Right renal cortex interstitium (tissue), 3 donors: ENCODE data around the gene ERAS. TPM values are rescaled to one million over a fixed set of nuclear protein-coding genes. Genes with fewer than 3 reads are reported as not detected.
"Not testable (repeated sequence)": the region's sequence is repeated elsewhere in the genome, so short reads cannot be mapped to it uniquely, and the experiment has no call there.

Experiments
- DNase-seq, 3 donors: peaks; one replicate each; pipeline ENCODE4 v3.0.0-alpha.2; 2013; ENCODE audit warnings: low read depth in 3 of 3, low spot score in 2 of 3
- polyA plus RNA-seq, 3 donors: library from polyadenylated mRNA; unstranded; fragments of 120-200 nt; gene quantifications; one replicate each; pipeline ENCODE4 v1.2.1, GENCODE V29; 2013; ENCODE audit not compliant: insufficient read length in 3 of 3

ERAS gene
- polyA plus RNA-seq, 3 donors, result 0.12 TPM; not detected in 2

DNA sequence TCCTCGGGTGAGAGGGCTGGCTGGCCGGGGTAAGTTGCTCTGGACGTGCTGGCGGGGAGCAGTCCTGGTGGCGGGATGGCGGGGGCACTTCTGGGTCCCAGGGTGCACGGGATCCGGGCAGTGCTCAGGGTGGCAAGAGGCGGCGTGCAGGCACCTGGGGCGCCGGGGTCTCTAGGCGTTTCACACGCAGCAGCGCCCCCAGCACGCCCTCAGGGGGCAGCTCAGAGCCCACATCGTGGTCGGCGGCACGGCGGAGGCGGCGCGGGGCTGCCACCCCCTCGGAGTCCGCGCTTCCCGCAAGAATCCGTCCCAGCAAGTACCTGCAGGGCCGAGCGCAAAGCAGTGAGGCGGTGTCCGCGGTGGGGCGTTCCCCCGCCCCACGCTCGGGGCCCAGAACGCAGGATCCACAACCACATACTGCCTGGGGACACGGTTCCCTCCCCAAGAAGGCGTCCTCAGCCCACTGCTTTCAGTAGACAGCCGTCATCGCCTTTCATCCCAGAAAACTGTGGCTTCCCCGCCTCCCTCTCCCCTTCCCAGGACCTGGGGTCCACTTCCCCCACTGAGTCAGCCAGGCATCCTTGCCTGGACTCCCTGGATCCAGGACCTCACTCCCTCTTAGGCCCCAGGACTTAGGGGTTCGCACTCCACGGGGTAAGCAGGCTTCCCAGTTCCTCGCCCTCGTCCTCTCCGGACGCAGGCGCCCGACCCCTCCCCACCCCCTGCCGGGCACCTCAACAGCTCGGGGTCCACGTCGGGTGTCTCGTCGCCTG lies 5.0 kb downstream of the ERAS start:
- DNase-seq, result no peak

DNA sequence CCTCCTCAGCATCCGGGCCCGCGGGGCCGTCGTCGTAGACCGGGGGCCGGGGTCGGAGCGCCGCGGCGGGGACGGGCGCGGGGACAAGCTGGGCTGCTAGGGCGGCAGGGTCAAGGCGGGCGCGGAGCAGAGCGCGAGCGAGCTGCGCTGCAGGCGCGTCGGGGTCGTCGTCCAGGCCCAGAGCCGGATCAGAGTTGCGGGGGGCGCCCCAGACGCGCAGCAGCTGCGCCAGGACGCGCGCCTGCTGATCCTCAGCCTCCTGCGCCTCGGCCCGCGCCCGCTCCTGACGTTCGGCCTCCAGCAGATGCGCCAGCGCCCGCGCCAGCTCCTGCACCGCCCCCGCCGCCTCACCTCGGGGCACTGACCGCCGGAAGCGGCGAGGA lies 5.6 kb downstream of the ERAS start:
- DNase-seq, result no peak

DNA sequence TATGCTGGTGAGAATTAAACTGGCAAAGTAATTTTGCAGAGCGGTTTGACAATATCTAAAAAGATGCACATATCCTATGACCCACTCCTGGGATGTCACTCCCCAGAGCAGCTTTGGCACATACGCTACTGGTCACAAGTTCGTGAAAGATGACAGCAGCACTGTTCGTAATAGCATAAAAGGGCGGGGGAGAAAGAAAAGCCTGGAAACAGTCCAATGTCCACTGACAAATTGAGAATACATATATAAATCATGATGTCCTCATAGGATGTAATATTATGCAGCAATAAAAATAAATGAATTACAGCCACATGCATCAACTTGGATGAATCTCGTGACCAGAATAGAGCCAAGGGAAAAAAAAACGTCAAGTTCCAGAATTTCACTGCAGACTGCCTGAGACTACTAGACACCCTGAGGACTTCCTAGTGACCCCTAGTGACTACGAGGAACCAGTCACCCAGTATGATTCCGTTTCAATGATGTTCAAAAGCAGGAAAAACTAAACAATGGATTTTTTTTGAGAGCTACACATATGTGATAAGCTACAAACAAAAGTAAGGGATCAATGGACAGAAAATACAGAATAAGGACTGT lies 7.3 kb downstream of the ERAS start:
- no peak for DNase-seq

DNA sequence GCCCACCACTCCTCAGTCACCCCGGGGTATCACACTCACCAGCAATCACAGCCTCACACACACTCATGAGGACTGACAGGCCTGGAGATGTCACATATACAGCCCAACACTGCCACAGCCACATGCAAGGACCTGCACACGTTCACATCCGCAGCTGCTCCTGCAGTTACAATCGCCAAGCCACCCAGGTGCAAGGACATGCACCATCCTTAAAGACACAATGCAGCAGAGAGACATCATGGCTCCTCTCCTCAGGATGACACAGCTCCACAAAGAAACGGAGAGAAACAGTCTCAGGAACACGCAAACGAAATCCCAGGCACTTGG lies 8.0 kb downstream of the ERAS start:
- DNase-seq, result no peak

DNA sequence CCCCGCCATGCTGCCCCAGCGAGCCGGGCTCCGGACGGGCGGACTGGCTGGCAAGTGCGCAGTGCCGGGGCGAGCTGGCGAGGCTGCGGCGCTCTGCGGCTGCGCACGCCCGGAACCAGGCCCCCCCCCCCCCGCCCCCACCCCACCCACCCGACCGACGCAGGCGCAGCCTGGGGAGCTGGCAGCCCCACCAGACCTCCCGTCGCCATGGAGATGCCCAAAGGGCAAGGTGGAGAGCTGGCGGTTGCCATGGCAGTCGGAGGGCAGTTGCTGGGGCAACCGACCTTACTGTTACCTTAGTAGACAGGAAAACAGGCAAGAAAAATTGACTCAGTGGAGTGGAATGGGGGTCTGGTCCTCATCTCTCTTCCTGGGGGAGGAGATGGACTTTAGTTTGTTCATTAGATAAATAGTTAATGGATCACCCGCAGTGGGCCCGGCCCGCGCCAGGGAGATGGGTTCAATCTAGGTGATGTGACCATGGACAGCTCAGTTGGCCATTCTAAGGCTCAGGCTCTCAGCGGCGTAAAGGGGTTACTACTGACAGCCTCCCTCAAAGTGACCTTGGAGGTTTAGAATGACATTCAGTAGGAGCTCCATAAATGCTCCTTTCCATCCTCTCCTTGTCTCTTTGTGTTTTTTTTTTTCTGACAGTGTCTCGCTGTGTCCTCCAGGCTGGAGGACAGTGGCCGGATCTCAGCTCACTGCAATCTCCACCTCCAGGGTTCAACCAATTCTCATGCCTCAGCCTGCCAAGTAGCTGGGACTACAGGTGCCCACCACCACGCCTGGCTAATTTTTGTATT lies 9.4 kb downstream of the ERAS start, which contains the start of gene PCSK1N:
Gene PCSK1N, minus strand, starts transcription at position 87 of the 806 bp plus-strand sequence. Its CDS starts 78 bp downstream, at position 9.
- peak in 1 of 3 donors; percentile 18 for DNase-seq

DNA sequence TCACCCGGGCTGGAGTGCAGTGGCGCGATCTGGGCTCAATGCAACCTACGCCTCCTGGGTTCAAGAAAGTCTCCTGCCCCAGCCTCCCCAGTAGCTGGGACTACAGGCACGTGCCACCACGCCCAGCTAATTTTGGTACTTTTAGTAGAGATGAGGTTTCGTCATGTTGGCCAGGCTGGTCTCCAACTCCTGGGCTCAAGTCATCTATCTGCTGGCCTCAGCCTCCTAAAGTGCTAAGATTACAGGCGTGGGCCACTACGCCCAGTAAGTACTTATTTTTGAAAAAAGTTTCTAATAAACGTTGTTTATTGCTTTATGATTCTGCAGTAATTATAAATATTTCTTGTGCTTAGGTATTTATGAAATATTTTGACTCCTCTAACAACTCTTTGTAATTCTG lies 13.4 kb downstream of the ERAS start:
- DNase-seq, result no peak

DNA sequence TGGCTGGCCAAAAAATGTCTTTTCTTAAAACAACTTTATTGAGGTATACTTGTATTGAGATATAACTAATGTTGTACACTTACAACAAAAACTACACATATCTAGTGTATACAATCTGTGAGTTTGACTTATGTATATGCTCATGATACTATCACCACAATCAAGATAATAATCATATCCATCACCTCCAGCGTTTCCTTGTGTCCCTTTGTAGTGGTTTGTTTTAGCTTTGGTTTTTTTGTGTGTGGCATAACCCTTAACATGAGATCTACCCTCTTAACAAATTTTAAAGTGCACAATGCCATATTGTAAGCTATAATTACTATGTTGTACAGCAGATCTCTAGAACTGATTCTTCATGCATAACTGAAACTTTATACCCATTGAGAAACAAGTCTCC lies 22.5 kb downstream of the ERAS start:
- DNase-seq, result no peak

DNA sequence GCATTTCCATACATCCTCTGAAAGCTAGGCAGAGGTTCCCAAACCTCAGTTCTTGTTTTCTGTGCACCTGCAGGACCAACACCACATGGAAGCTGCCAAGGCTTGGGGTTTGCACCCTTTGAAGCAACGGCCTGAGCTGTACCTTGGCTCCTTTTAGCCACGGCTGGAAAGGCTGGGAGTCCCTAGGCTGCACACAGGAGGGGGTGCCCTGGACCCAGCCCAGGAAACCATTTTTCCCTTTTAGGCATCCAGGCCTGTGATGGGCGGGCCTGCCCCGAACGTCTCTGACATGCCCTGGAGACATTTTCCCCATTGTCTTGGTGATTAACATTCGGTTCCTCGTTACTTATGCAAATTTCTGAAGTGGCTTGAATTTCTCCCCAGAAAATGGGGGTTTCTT lies 26.5 kb downstream of the ERAS start:
- DNase-seq, result no peak

DNA sequence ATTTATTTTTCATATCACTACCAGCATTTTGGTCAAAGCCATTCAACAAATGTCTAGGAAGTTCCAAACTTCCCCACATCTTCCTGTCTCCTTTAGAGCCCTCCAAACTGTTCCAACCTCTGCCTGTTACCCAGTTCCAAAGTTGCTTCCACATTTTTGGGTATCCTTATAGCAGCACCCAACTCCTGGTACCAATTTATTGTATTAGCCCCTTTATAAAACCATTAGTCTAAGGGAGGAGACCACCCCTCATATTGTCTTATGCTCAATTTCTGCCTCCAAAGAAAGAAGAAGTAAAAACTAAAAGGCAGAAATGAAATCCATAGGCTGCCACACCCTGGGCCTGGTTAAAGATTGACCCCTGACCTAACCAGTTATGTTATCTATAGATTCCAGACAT lies 27.2 kb downstream of the ERAS start:
- not testable (repeated sequence) for DNase-seq

DNA sequence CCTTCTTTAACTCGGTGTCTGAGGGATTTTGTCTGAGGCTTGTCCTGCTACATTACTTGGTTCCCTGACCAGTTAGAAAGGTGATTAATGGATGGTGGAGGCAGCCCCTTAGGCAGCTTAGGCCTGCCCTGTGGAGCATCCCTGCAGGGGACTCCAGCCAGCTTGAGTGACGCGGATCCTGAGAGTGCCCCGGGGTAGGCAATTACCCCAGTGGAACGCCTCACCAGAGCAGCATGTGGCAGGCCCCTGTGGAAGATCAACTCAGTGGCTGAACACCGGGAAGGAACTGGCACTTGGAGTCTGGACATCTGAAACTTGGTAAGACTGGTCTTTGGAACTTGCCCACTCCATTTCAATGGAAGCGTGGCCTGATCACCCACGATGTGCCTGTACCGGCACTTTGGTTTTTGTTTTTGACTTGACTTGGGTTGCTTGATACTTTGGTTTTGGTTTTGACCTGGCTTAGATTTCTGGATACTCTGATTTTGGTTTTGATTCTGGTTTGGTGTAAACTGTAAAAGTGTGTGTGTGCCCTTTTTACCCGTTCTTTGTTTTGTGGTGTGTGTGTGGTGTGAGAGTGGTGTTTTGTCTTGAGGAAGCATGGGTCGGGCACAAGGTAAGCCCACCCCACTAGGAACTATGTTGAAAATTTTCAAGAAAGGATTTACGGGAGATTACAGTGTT lies 27.9 kb downstream of the ERAS start:
- DNase-seq, result not testable (repeated sequence)

DNA sequence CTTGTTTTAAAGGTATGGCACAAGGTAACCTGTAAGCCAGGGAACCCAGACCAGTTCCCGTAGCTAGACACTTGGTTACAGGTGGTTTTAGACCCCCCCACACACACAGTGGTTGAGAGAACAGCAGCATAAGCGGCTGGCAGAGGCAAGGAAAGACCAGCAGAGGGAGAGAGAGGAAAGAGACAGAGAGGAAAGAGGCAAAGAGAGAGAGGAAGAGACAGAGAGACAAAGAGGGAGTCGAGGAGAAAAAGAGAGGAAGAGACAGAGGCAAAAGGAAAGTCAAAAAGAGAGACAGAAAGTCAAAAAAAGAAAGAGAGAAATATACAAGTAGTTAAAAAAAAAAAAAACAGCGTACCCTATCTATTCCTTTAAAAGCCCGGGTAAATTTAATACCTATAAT lies 28.6 kb downstream of the ERAS start:
- DNase-seq, result no peak

DNA sequence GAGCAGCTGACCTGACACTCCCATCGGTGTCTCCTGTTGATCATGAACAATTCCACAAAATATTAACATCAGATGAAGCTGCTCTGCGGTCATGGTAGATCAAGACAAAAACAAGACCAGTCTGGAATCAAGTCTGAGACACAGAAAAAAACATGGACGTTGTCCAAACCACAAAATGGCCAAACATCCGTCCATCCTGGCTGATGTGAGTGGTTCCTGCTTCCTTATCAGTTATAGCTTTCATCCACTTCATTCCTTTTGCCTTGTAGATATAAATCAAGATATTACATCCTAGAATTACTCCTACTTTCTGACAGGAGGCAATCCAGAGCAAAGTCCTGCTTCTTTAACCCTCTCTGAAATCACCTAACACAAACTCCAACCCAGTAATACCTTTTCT lies 37.9 kb downstream of the ERAS start:
- DNase-seq, result no peak

DNA sequence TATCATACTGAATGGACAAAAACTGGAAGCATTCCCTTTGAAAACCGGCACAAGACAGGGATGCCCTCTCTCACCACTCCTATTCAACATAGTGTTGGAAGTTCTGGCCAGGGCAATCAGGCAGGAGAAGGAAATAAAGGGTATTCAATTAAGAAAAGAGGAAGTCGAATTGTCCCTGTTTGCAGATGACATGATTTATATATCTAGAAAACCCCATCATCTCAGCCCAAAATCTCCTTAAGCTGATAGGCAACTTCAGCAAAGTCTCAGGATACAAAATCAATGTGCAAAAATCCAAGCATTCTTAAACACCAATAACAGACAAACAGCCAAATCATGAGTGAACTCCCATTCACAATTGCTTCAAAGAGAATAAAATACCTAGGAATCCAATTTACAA lies 45.7 kb downstream of the ERAS start:
- not testable (repeated sequence) for DNase-seq

DNA sequence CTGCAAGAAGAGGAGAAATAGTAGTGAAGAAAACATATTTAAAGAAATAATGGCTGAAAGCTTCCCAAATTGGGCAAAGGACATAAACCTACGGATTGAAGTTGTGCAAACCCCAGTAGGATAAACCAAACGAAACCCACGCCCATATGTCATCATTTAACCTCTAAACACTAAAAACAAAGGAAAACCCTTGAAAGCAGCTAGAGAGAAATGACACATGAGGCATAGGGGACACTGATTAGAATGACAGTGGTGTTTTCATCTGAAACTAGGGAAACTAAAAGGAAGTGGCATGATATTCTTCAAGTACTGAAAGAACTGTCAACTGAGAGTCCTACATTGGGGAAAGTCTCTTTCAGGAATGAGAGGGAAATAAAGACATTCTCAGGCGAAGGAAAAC lies 50.6 kb downstream of the ERAS start:
- DNase-seq, result not testable (repeated sequence)

Other genes with a start within 250 kb of the ERAS start
- 100 to 1,000 TPM; 101 to 128 (median 121) TPM for gene WDR13, start 229.0 kb upstream of the ERAS start, polyA plus RNA-seq
- 1 to 10 TPM; 2.8 to 3.0 (median 2.9) TPM for gene WAS, start 142.7 kb upstream of the ERAS start, polyA plus RNA-seq
- gene SUV39H1, start 129.8 kb upstream of the ERAS start, polyA plus RNA-seq, result 1 to 10 TPM; 5.7 to 6.5 (median 6.0) TPM
- 1 to 10 TPM; 1.1 to 2.8 (median 1.5) TPM for gene GLOD5, start 64.8 kb upstream of the ERAS start, polyA plus RNA-seq
- under 1 TPM; 0.40 to 0.74 (median 0.74) TPM for gene GATA1, start 39.9 kb upstream of the ERAS start, polyA plus RNA-seq
- 100 to 1,000 TPM; 140 to 164 (median 141) TPM for gene HDAC6, start 24.4 kb upstream of the ERAS start, polyA plus RNA-seq
- 10 to 100 TPM in 1 of 3 donors, 1 to 10 TPM in 2; 5.1 to 10.4 (median 6.8) TPM for gene PCSK1N, start 9.1 kb downstream of the ERAS start, polyA plus RNA-seq
- gene TIMM17B, start 71.3 kb downstream of the ERAS start, polyA plus RNA-seq, result 10 to 100 TPM; 33.2 to 43.0 (median 34.5) TPM
- gene PQBP1, start 71.4 kb downstream of the ERAS start, polyA plus RNA-seq, result 10 to 100 TPM; 75.1 to 78.8 (median 75.8) TPM
- 10 to 100 TPM; 31.8 to 32.8 (median 32.4) TPM for gene SLC35A2, start 85.1 kb downstream of the ERAS start, polyA plus RNA-seq
- gene PIM2, start 92.5 kb downstream of the ERAS start, polyA plus RNA-seq, result 1 to 10 TPM; 5.6 to 6.7 (median 6.2) TPM
- gene OTUD5, start 131.1 kb downstream of the ERAS start, polyA plus RNA-seq, result 10 to 100 TPM; 64.4 to 66.9 (median 65.9) TPM
- 1 to 10 TPM; 2.1 to 2.2 (median 2.1) TPM for gene KCND1, start 145.3 kb downstream of the ERAS start, polyA plus RNA-seq
- gene GRIPAP1, start 175.8 kb downstream of the ERAS start, polyA plus RNA-seq, result 10 to 100 TPM; 40.6 to 50.6 (median 45.8) TPM
- gene TFE3, start 216.8 kb downstream of the ERAS start, polyA plus RNA-seq, result 10 to 100 TPM; 24.9 to 27.9 (median 25.2) TPM
- 1 to 10 TPM; 7.6 to 8.9 (median 8.7) TPM for gene CCDC120, start 232.5 kb downstream of the ERAS start, polyA plus RNA-seq
- 10 to 100 TPM; 32.2 to 35.3 (median 32.3) TPM for gene PRAF2, start 247.5 kb downstream of the ERAS start, polyA plus RNA-seq